GM12891 (cell line): ENCODE data around the gene PTPN22.

ENCODE experiments used
- POLR2A ChIP-seq: IDR thresholded peaks from 2 replicates; pipeline ENCODE4 v1.6.1; 2011; ENCODE audit warnings: low read depth, low read length, control low read depth
- TAF1 ChIP-seq: IDR thresholded peaks from 2 replicates; pipeline ENCODE4 v1.6.1; 2011; ENCODE audit warnings: low read depth, low read length, control low read depth

GRCh38 chr1:113818578-113818977 is 52.9 kb downstream of the PTPN22 start:
- TF ChIP-seq POLR2A (no peak), TAF1 (no peak)
